ENCODE measurements around the gene DAB1. TPM values are rescaled to one million over a fixed set of nuclear protein-coding genes. Genes with fewer than 3 reads are reported as not detected.

Gene DAB1
- total RNA-seq, 1 donor: not detected

- Histone ChIP-seq H3K4me1 (ENCODE audit: insufficient read depth, low read length) (no peaks in the 10 kb centered on the region), H3K9me3 (ENCODE audit: low read depth, low read length) (no peaks in the 10 kb centered on the region), H3K79me2 (ENCODE audit: insufficient read depth, low read length) (no peaks in the 10 kb centered on the region), H3K27ac (ENCODE audit: low read depth, low read length) (no peak overlapping the region), H3K36me3 (ENCODE audit: insufficient read depth, low read length) (no peaks in the 10 kb centered on the region), H2AFZ (ENCODE audit: low read length) (no peak overlapping the region), H3K27me3 (ENCODE audit: insufficient read depth, low read length) (no peaks in the 10 kb centered on the region), H3K4me2 (ENCODE audit: insufficient read depth, low read length) (no peak overlapping the region), H4K20me1 (ENCODE audit: insufficient read depth, low read length) (no peaks in the 10 kb centered on the region), H3K4me3 (ENCODE audit: insufficient read depth, low read length) (no peak overlapping the region)
- TF ChIP-seq, protein P1, sequence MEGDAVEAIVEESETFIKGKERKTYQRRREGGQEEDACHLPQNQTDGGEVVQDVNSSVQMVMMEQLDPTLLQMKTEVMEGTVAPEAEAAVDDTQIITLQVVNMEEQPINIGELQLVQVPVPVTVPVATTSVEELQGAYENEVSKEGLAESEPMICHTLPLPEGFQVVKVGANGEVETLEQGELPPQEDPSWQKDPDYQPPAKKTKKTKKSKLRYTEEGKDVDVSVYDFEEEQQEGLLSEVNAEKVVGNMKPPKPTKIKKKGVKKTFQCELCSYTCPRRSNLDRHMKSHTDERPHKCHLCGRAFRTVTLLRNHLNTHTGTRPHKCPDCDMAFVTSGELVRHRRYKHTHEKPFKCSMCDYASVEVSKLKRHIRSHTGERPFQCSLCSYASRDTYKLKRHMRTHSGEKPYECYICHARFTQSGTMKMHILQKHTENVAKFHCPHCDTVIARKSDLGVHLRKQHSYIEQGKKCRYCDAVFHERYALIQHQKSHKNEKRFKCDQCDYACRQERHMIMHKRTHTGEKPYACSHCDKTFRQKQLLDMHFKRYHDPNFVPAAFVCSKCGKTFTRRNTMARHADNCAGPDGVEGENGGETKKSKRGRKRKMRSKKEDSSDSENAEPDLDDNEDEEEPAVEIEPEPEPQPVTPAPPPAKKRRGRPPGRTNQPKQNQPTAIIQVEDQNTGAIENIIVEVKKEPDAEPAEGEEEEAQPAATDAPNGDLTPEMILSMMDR (IDR thresholded peaks at IDR 0.05; ENCODE audit: extremely low read depth, low read depth, low read length): no peak
- DNase-seq (ENCODE audit: insufficient read length, low spot score, missing footprints): no peak
Measured at GRCh38 chr1:57137980-57138379, 285.9 kb downstream of the DAB1 start.

GRCh38 chr1:57134803-57135202 is 289.1 kb downstream of the DAB1 start:
- Histone ChIP-seq H3K9me3 (ENCODE audit: low read depth, low read length) (no peaks in the 10 kb centered on the region), H2AFZ (ENCODE audit: low read length) (no peak overlapping the region), H3K36me3 (ENCODE audit: insufficient read depth, low read length) (no peaks in the 10 kb centered on the region), H3K27me3 (ENCODE audit: insufficient read depth, low read length) (no peaks in the 10 kb centered on the region), H3K27ac (ENCODE audit: low read depth, low read length) (no peak overlapping the region), H3K4me1 (ENCODE audit: insufficient read depth, low read length) (no peaks in the 10 kb centered on the region), H3K4me2 (ENCODE audit: insufficient read depth, low read length) (no peak overlapping the region), H3K79me2 (ENCODE audit: insufficient read depth, low read length) (no peaks in the 10 kb centered on the region), H3K4me3 (ENCODE audit: insufficient read depth, low read length) (no peak overlapping the region), H4K20me1 (ENCODE audit: insufficient read depth, low read length) (no peaks in the 10 kb centered on the region)
- TF ChIP-seq, protein P1 (IDR thresholded peaks at IDR 0.05; ENCODE audit: extremely low read depth, low read depth, low read length): no peak
- no peak for DNase-seq (ENCODE audit: insufficient read length, low spot score, missing footprints)

DNA sequence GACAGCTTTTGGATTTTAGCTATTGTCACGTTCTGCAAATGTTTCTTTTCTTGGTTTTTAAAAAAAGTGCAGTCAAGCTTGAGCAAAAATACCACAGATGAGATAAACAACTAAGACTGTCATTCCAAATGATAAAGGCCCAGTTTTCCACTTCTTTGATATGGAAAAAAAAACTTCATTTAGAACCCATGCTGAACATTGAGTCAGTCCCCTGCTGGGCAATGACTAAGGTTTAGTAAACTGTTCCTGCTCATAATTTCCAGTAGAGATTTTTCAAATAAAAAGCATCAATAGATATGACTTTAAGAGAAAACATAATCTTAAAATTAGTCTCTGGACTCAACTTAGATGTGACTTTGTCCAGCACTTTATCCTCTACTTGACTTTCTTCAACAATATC is 290.2 kb downstream of the DAB1 start:
- no peaks in the 10 kb centered on the region for H4K20me1 ChIP-seq (ENCODE audit: insufficient read depth, low read length)
- H3K9me3 ChIP-seq (ENCODE audit: low read depth, low read length): no peaks in the 10 kb centered on the region
- H2AFZ ChIP-seq (ENCODE audit: low read length): no peak overlapping the region
- DNase-seq (ENCODE audit: insufficient read length, low spot score, missing footprints): no peak
- H3K79me2 ChIP-seq (ENCODE audit: insufficient read depth, low read length): no peaks in the 10 kb centered on the region
- no peaks in the 10 kb centered on the region for H3K4me1 ChIP-seq (ENCODE audit: insufficient read depth, low read length)
- no peaks in the 10 kb centered on the region for H3K27me3 ChIP-seq (ENCODE audit: insufficient read depth, low read length)
- TF ChIP-seq, protein P1 (IDR thresholded peaks at IDR 0.05; ENCODE audit: extremely low read depth, low read depth, low read length): no peak
- H3K36me3 ChIP-seq (ENCODE audit: insufficient read depth, low read length): no peaks in the 10 kb centered on the region
- no peak overlapping the region for H3K4me2 ChIP-seq (ENCODE audit: insufficient read depth, low read length)
- H3K27ac ChIP-seq (ENCODE audit: low read depth, low read length): no peak overlapping the region
- H3K4me3 ChIP-seq (ENCODE audit: insufficient read depth, low read length): no peak overlapping the region

DNA sequence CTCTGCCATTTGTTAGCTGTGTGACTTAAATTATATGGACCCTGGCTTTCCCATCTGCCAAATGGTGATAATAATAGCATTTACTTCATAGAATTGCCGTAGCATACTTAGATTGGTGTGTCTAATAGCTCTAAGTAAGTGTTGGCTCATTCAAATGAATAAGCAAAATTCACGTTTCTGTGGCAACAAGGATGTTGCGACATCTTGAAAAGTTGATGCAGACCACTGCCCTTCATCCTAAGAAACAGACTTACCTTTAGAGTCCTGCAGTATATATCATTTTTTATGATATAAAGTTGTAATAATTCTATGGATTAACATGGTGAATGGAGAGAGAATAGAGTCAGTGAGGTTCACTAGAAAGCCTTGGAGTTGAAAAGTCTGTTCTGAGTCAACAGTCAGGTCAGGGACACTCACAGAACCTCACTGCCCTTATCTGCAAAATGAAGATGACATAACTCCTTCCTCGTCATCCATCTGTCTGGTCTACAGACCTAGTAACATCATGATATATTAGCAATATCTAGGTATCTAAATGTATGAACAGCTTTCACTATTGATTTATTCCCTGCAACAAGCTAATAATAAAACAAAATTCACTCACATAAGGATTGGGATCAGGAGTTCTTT is 290.8 kb downstream of the DAB1 start:
- Histone ChIP-seq H4K20me1 (ENCODE audit: insufficient read depth, low read length) (no peaks in the 10 kb centered on the region), H3K4me2 (ENCODE audit: insufficient read depth, low read length) (no peak overlapping the region), H3K4me3 (ENCODE audit: insufficient read depth, low read length) (no peak overlapping the region), H3K79me2 (ENCODE audit: insufficient read depth, low read length) (no peaks in the 10 kb centered on the region), H3K4me1 (ENCODE audit: insufficient read depth, low read length) (no peaks in the 10 kb centered on the region), H2AFZ (ENCODE audit: low read length) (no peak overlapping the region), H3K36me3 (ENCODE audit: insufficient read depth, low read length) (no peaks in the 10 kb centered on the region), H3K27me3 (ENCODE audit: insufficient read depth, low read length) (no peaks in the 10 kb centered on the region), H3K9me3 (ENCODE audit: low read depth, low read length) (no peaks in the 10 kb centered on the region), H3K27ac (ENCODE audit: low read depth, low read length) (no peak overlapping the region)
- no peak for DNase-seq (ENCODE audit: insufficient read length, low spot score, missing footprints)
- TF ChIP-seq, protein P1 (IDR thresholded peaks at IDR 0.05; ENCODE audit: extremely low read depth, low read depth, low read length): no peak

Data from osteoblast (primary cell).